ENCODE measurements around the gene MAGI2. TPM values are rescaled to one million over a fixed set of nuclear protein-coding genes. Genes with fewer than 3 reads are reported as not detected.

The MAGI2 gene
- total RNA-seq, 1 experiment from 2014 or later = 14.3 TPM

- no peak overlapping the region for H3K23ac ChIP-seq (ENCODE audit: insufficient read length, low read depth, low read length)
- DNase-seq = no peak
- H2BK5ac ChIP-seq (ENCODE audit: insufficient read length, low read length) = no peak overlapping the region
- H3K14ac ChIP-seq (ENCODE audit: insufficient read depth, low read length) = no peak overlapping the region
- no peak overlapping the region for H2BK12ac ChIP-seq (ENCODE audit: insufficient read length, low read depth, low read length)
- H3K9ac ChIP-seq (ENCODE audit: extremely low read depth, insufficient read length, low read length) = no peak overlapping the region
- no peak overlapping the region for H3K4me2 ChIP-seq (ENCODE audit: insufficient read depth, insufficient read length, low read length)
- H3K4me3 Mint-ChIP-seq = no peak overlapping the region
- no peaks in the 10 kb centered on the region for H3K79me2 ChIP-seq (ENCODE audit: insufficient read depth, low read length)
- H2AK5ac ChIP-seq (ENCODE audit: insufficient read length, low read length) = no peak overlapping the region
- H3K36me3 Mint-ChIP-seq (ENCODE audit: insufficient read depth in 1 of 3, low read depth in 3 of 3) = no peaks in the 10 kb centered on the region
- H3K27ac ChIP-seq (ENCODE audit: insufficient read length, low read depth, low read length) = no peak overlapping the region
- H3K56ac ChIP-seq (ENCODE audit: insufficient read length, low read depth, low read length) = no peak overlapping the region
- TF ChIP-seq CTCF (conservative IDR thresholded peaks at IDR 0.05) = no peak
- no peak overlapping the region for H3K27ac Mint-ChIP-seq
- no peak overlapping the region for H3K4ac ChIP-seq (ENCODE audit: low read depth, low read length)
- H3K4me1 ChIP-seq (ENCODE audit: insufficient read depth, low read length) = no peaks in the 10 kb centered on the region; the same call in 1 of the 2 replicates
- no peaks in the 10 kb centered on the region for H3K79me1 ChIP-seq (ENCODE audit: insufficient read depth, low read depth, low read length, poor library complexity, severe bottlenecking)
- H4K5ac ChIP-seq (ENCODE audit: insufficient read length, low read depth, low read length) = no peak overlapping the region
- H2AFZ ChIP-seq (ENCODE audit: low read length) = no peak overlapping the region
- H3K18ac ChIP-seq (ENCODE audit: insufficient read length, low read depth, low read length) = no peak overlapping the region
- H3K27me3 ChIP-seq (ENCODE audit: insufficient read depth, low read length) = no peaks in the 10 kb centered on the region
- H3K9me3 ChIP-seq (ENCODE audit: control insufficient read depth, low read depth, low read length) = no peaks in the 10 kb centered on the region
- no peak overlapping the region for H2BK120ac ChIP-seq (ENCODE audit: low read depth, low read length, poor library complexity, severe bottlenecking)
- peaks cover 4 to 9% of the 10 kb centered on the region in 2 experiments for H3K4me1 Mint-ChIP-seq
- no peaks in the 10 kb centered on the region for H3K23me2 ChIP-seq (ENCODE audit: insufficient read length, low read depth, low read length, poor library complexity, severe bottlenecking)
- WGBS (ENCODE audit: extremely low coverage, insufficient read length, low lambda C conversion rate) = no CpG with 5 or more reads among the region's 1 CpG
- H4K8ac ChIP-seq (replicated peaks; ENCODE audit: insufficient read length, low read depth, low read length) = no peak overlapping the region
- no peak overlapping the region for H2BK15ac ChIP-seq (ENCODE audit: low read depth, low read length)
- H3T11ph ChIP-seq (ENCODE audit: low read length) = no peak overlapping the region
- no peak overlapping the region for H2BK20ac ChIP-seq (ENCODE audit: low read depth, low read length, poor library complexity, severe bottlenecking)
- no peaks in the 10 kb centered on the region for H3K9me3 Mint-ChIP-seq
- no peaks in the 10 kb centered on the region for H4K20me1 ChIP-seq (ENCODE audit: control insufficient read depth, insufficient read depth, insufficient read length)
- H3K27me3 Mint-ChIP-seq (ENCODE audit: low read depth) = no peaks in the 10 kb centered on the region
- H4K91ac ChIP-seq (ENCODE audit: insufficient read length, low read depth, low read length) = no peak overlapping the region
Measured at GRCh38 chr7:78684201-78684600, 769.3 kb downstream of the MAGI2 start.
